ENCODE data around the gene PCSK6. TPM values are rescaled to one million over a fixed set of nuclear protein-coding genes. Genes with fewer than 3 reads are reported as not detected.

PCSK6 gene
- total RNA-seq, 1 donor from 2014 or later = 16.6 TPM

GRCh38 chr15:101486696-101487459 is 2.6 kb downstream of the PCSK6 start:
- H3K27me3 ChIP-seq = peaks cover 14% of the 10 kb centered on the region
- peaks cover 3% of the 10 kb centered on the region for H3K4me1 ChIP-seq
- DNase-seq = no peak
- TF ChIP-seq CTCF (IDR thresholded peaks at IDR 0.05) = no peak
- no peaks in the 10 kb centered on the region for H3K36me3 ChIP-seq
- H3K9me3 ChIP-seq = no peaks in the 10 kb centered on the region
- no peak overlapping the region for H3K4me3 ChIP-seq
- no peak for ATAC-seq
- no peak overlapping the region for H3K27ac ChIP-seq
- intact Hi-C loops (cut with DNase I) = no loop called here

GRCh38 chr15:101483462-101483861 is 6.0 kb downstream of the PCSK6 start:
- Histone ChIP-seq H3K27ac (no peak overlapping the region), H3K27me3 (peaks cover 12% of the 10 kb centered on the region), H3K4me3 (no peak overlapping the region), H3K9me3 (no peaks in the 10 kb centered on the region), H3K36me3 (no peaks in the 10 kb centered on the region), H3K4me1 (no peaks in the 10 kb centered on the region)
- intact Hi-C loops (cut with DNase I) = no loop called here
- ATAC-seq = no peak
- DNase-seq = no peak
- no peak for TF ChIP-seq CTCF (IDR thresholded peaks at IDR 0.05)

GRCh38 chr15:101482526-101483371 is 6.8 kb downstream of the PCSK6 start:
- no peak for TF ChIP-seq CTCF (IDR thresholded peaks at IDR 0.05)
- no peaks in the 10 kb centered on the region for H3K9me3 ChIP-seq
- no peak overlapping the region for H3K27ac ChIP-seq
- peaks cover 8% of the 10 kb centered on the region for H3K27me3 ChIP-seq
- H3K4me1 ChIP-seq = no peaks in the 10 kb centered on the region
- no peak for ATAC-seq
- intact Hi-C loops (cut with DNase I) = no loop called here
- no peak overlapping the region for H3K4me3 ChIP-seq
- no peaks in the 10 kb centered on the region for H3K36me3 ChIP-seq
- no peak for DNase-seq

GRCh38 chr15:101481917-101482525 is 7.5 kb downstream of the PCSK6 start:
- ATAC-seq = no peak
- H3K4me1 ChIP-seq = no peaks in the 10 kb centered on the region
- H3K4me3 ChIP-seq = no peak overlapping the region
- H3K36me3 ChIP-seq = no peaks in the 10 kb centered on the region
- no peak for DNase-seq
- intact Hi-C loops (cut with DNase I) = no loop called here
- H3K27me3 ChIP-seq = peaks cover 3% of the 10 kb centered on the region
- no peak overlapping the region for H3K27ac ChIP-seq
- no peak for TF ChIP-seq CTCF (IDR thresholded peaks at IDR 0.05)
- H3K9me3 ChIP-seq = no peaks in the 10 kb centered on the region

GRCh38 chr15:101481381-101481705 is 8.2 kb downstream of the PCSK6 start:
- no peak for DNase-seq
- no peaks in the 10 kb centered on the region for H3K27me3 ChIP-seq
- no peaks in the 10 kb centered on the region for H3K9me3 ChIP-seq

More at GRCh38 chr15:101481381-101481705, 8.2 kb downstream of the PCSK6 start:
- ATAC-seq = no peak
- no peak overlapping the region for H3K4me3 ChIP-seq
- no peaks in the 10 kb centered on the region for H3K4me1 ChIP-seq
- intact Hi-C loops (cut with DNase I) = no loop called here
- H3K27ac ChIP-seq = no peak overlapping the region
- no peaks in the 10 kb centered on the region for H3K36me3 ChIP-seq
- no peak for TF ChIP-seq CTCF (IDR thresholded peaks at IDR 0.05)
